Left lung (tissue), 14 donors: ENCODE results near the gene SEMA3D. TPM values are rescaled to one million over a fixed set of nuclear protein-coding genes. Genes with fewer than 3 reads are reported as not detected.
A peak's percentile ranks its signal among the peaks of the same experiment; 100 is the strongest.

Source experiments
- ATAC-seq: fragments of 200-7000 bp; cut with Tn5 transposase; one replicate; pipeline ENCODE4 v1.9.1; 2020; ENCODE audit warnings: moderate library complexity
- DNase-seq, 4 donors: peaks; one replicate each; pipeline ENCODE4 v3.0.0-alpha.2; 2013 to 2020
- H3K27ac ChIP-seq, 2 donors: fragments of 200-600 bp; sonication (generic) in 1 of 2; one replicate each; pipeline versions ENCODE4 v1.5.0 to v1.8.0; 2020 to 2021
- H3K27me3 ChIP-seq, 2 donors: fragments of 200-600 bp; sonication (generic) in 1 of 2; one replicate each; pipeline versions ENCODE4 v1.5.0 to v1.8.0; 2020 to 2021
- H3K36me3 ChIP-seq, 2 donors: fragments of 200-600 bp; sonication (generic) in 1 of 2; one replicate each; pipeline versions ENCODE4 v1.5.0 to v1.8.0; 2020 to 2021
- H3K4me1 ChIP-seq, 2 donors: fragments of 200-600 bp; one replicate each; pipeline ENCODE4 v1.8.0; 2021
- H3K4me3 ChIP-seq, 2 donors: fragments of 200-600 bp; sonication (generic) in 1 of 2; one replicate each; pipeline versions ENCODE4 v1.5.0 to v1.8.0; 2020 to 2021; ENCODE audit warnings: mild to moderate bottlenecking in 1 of 2
- H3K9me3 ChIP-seq, 2 donors: fragments of 200-600 bp; sonication (generic) in 1 of 2; one replicate each; pipeline versions ENCODE4 v1.5.0 to v1.8.0; 2020 to 2021
- intact Hi-C, 2 donors: fragments of 100-400 bp; cut with DNase I; formaldehyde crosslinking; loops; one replicate each; pipeline versions ENCODE4 v1.11.2 to v1.14.2; 2022
- long read RNA-seq, 12 donors: library from polyadenylated mRNA in 2 of 12; unstranded in 2 of 12; transcript quantifications; one replicate each; pipeline ENCODE4 v2.0.0 and lab custom pipeline, GENCODE V29; 2019 to 2026
- polyA plus RNA-seq, 6 donors: library from polyadenylated mRNA; unstranded; fragments of 120-200 nt; gene quantifications; one replicate each; pipeline ENCODE4 v1.2.1, GENCODE V29; 2013; ENCODE audit not compliant: insufficient read length in 6 of 6
- total RNA-seq, 2 donors: library from RNA; stranded (reverse); fragmentation: NEBNext Ultra II Directional; extraction: Animal tissue kit (Norgen Biotek cat#: 25700); gene quantifications; one replicate each; pipeline ENCODE4 v1.2.1, GENCODE V29; 2021
- TF ChIP-seq, protein P1 (sequence below), 2 donors: fragments of 200-600 bp; sonication (generic) in 1 of 2; IDR thresholded peaks; one replicate each; pipeline versions ENCODE4 v1.5.0 to v1.8.0; 2021; ENCODE audit warnings: antibody characterized with exemption in 2 of 2
- donor health status: DM: no; HTN: yes; CAD: no.
- donor health status: DM: no; HTN: no; CAD: no.

Gene SEMA3D
- total RNA-seq (1 to 10 TPM; 5.5 to 9.1 TPM), polyA plus RNA-seq (10 to 100 TPM; 40.4 to 68.5 (median 52.7) TPM)
- long read RNA-seq, donor 1 = 0 reads
- long read RNA-seq, donor 2 = 0 reads
- long read RNA-seq, donor 3 = 0 reads
- long read RNA-seq, donor 4 = 0 reads
- long read RNA-seq, donor 5 = 0 reads
- long read RNA-seq, donor 6 = 0 reads
- long read RNA-seq, donor 7 = 0 reads
- long read RNA-seq, donor 8 = 0 reads
- long read RNA-seq, donor 9 = 0 reads
- long read RNA-seq, donor 10 = 0 reads
- long read RNA-seq, donor 11 = 0 reads
- long read RNA-seq, donor 12 = 0 reads

GRCh38 chr7:85186521-85187241 is at the start of gene SEMA3D:
Gene SEMA3D (minus strand): TSS chr7:85187056. CDS start chr7:85121891, 65,165 bp downstream.
- ATAC-seq = peak; percentile 98
- TF ChIP-seq, protein P1, sequence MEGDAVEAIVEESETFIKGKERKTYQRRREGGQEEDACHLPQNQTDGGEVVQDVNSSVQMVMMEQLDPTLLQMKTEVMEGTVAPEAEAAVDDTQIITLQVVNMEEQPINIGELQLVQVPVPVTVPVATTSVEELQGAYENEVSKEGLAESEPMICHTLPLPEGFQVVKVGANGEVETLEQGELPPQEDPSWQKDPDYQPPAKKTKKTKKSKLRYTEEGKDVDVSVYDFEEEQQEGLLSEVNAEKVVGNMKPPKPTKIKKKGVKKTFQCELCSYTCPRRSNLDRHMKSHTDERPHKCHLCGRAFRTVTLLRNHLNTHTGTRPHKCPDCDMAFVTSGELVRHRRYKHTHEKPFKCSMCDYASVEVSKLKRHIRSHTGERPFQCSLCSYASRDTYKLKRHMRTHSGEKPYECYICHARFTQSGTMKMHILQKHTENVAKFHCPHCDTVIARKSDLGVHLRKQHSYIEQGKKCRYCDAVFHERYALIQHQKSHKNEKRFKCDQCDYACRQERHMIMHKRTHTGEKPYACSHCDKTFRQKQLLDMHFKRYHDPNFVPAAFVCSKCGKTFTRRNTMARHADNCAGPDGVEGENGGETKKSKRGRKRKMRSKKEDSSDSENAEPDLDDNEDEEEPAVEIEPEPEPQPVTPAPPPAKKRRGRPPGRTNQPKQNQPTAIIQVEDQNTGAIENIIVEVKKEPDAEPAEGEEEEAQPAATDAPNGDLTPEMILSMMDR (IDR thresholded peaks at IDR 0.05) = peak; percentile 64 to 69
- no peaks in the 10 kb centered on the region for H3K36me3 ChIP-seq
- peak; percentile 66 to 95 (median 88) for DNase-seq
- H3K9me3 ChIP-seq = no peaks in the 10 kb centered on the region
- H3K27me3 ChIP-seq = peaks cover 5 to 55% of the 10 kb centered on the region in 2 donors
- peak within 1 kb of the TSS in 1 of 2 donors; percentile 78 for H3K27ac ChIP-seq
- H3K4me3 ChIP-seq = peak within 1 kb of the TSS; percentile 34 to 40
- peaks cover 0 to 20% of the 10 kb centered on the region in 2 donors for H3K4me1 ChIP-seq
- intact Hi-C loops = loop anchor here in 1 of 2 donors (10.0 kb wide), 1 partner anchor 142 kb away; no protein-coding TSS in a partner anchor

GRCh38 chr7:85234730-85235129 is 47.9 kb upstream of the SEMA3D start:
- TF ChIP-seq, protein P1 (IDR thresholded peaks at IDR 0.05) = no peak

GRCh38 chr7:85232068-85232467 is 45.2 kb upstream of the SEMA3D start:
- H3K4me3 ChIP-seq = no peak overlapping the region
- TF ChIP-seq, protein P1 (IDR thresholded peaks at IDR 0.05) = no peak
- no peaks in the 10 kb centered on the region for H3K27me3 ChIP-seq
- no peak for ATAC-seq
- H3K4me1 ChIP-seq = no peaks in the 10 kb centered on the region
- no peaks in the 10 kb centered on the region for H3K9me3 ChIP-seq
- no peaks in the 10 kb centered on the region for H3K36me3 ChIP-seq
- intact Hi-C loops = no loop called here
- DNase-seq = no peak
- H3K27ac ChIP-seq = no peak overlapping the region

More at GRCh38 chr7:85234730-85235129, 47.9 kb upstream of the SEMA3D start:
- ATAC-seq = no peak
- no peaks in the 10 kb centered on the region for H3K4me1 ChIP-seq
- intact Hi-C loops = no loop called here
- H3K36me3 ChIP-seq = no peaks in the 10 kb centered on the region
- H3K27me3 ChIP-seq = no peaks in the 10 kb centered on the region
- no peak for DNase-seq
- no peaks in the 10 kb centered on the region for H3K9me3 ChIP-seq
- H3K27ac ChIP-seq = no peak overlapping the region
- no peak overlapping the region for H3K4me3 ChIP-seq

GRCh38 chr7:85230623-85231022 is 43.8 kb upstream of the SEMA3D start:
- DNase-seq = no peak
- Histone ChIP-seq H3K36me3 (no peaks in the 10 kb centered on the region), H3K27me3 (no peaks in the 10 kb centered on the region), H3K4me3 (no peak overlapping the region), H3K27ac (no peak overlapping the region), H3K9me3 (no peaks in the 10 kb centered on the region), H3K4me1 (no peaks in the 10 kb centered on the region)
- ATAC-seq = no peak
- intact Hi-C loops = no loop called here
- TF ChIP-seq, protein P1 (IDR thresholded peaks at IDR 0.05) = no peak

GRCh38 chr7:85229544-85229943 is 42.7 kb upstream of the SEMA3D start:
- intact Hi-C loops = no loop called here
- TF ChIP-seq, protein P1 (IDR thresholded peaks at IDR 0.05) = no peak
- no peak for DNase-seq

More at GRCh38 chr7:85229544-85229943, 42.7 kb upstream of the SEMA3D start:
- Histone ChIP-seq H3K27me3 (no peaks in the 10 kb centered on the region), H3K4me3 (no peak overlapping the region), H3K36me3 (no peaks in the 10 kb centered on the region), H3K4me1 (no peaks in the 10 kb centered on the region), H3K9me3 (no peaks in the 10 kb centered on the region), H3K27ac (no peak overlapping the region)
- no peak for ATAC-seq
